GM12874 (cell line): ENCODE measurements around the gene WBP2NL.

ENCODE experiments used
- CTCF ChIP-seq: IDR thresholded peaks from 2 replicates; pipeline ENCODE4 v1.5.1; 2011; ENCODE audit warnings: low read depth, mild to moderate bottlenecking, control low read depth, low read length, moderate library complexity; ENCODE audit not compliant: insufficient read depth

The WBP2NL gene

GRCh38 chr22:42077486-42078125, 79.0 kb downstream of the WBP2NL start:
- no peak for TF ChIP-seq CTCF
